Lower leg skin (tissue), 4 donors: ENCODE measurements around the gene GRIN2D. TPM values are rescaled to one million over a fixed set of nuclear protein-coding genes. Genes with fewer than 3 reads are reported as not detected.

Experiments
- DNase-seq, 2 donors: peaks; one replicate each; pipeline ENCODE4 v3.0.0-alpha.2; 2019; ENCODE audit warnings: low spot score in 2 of 2
- H3K4me3 ChIP-seq: fragments of 200-600 bp; sonication (generic); 2 replicates; pipeline ENCODE4 v1.5.1; 2017; ENCODE audit warnings: mild to moderate bottlenecking, low read depth; ENCODE audit not compliant: poor library complexity, severe bottlenecking
- CTCF ChIP-seq, 3 donors: fragments of 450-650 bp; IDR thresholded peaks; one replicate each; pipeline ENCODE4 v1.5.1; 2016; ENCODE audit warnings: antibody characterized with exemption in 3 of 3, mild to moderate bottlenecking in 3 of 3, moderate library complexity in 2 of 3
- POLR2A ChIP-seq, 2 donors: fragments of 450-650 bp; IDR thresholded peaks; one replicate each; pipeline ENCODE4 v1.6.1; 2016 to 2017; ENCODE audit warnings: antibody characterized with exemption in 2 of 2, mild to moderate bottlenecking in 1 of 2, moderate library complexity in 1 of 2
- WGBS, 2 donors: methylation state at CpG; one replicate each; pipeline ENCODE4 v1.1.5; 2018; 5-methylcytosine and 5-hydroxymethylcytosine counted together
- intact Hi-C: fragments of 100-400 bp; cut with DNase I; formaldehyde crosslinking; loops from one replicate; pipeline ENCODE4 v1.15.0; 2023; ENCODE audit warnings: low total_unique reads
- total RNA-seq, 4 donors: library from RNA; depleted of rRNA; stranded (reverse); fragments of >200 nt; gene quantifications; one replicate each; pipeline ENCODE4 v1.1.0, GENCODE V29; 2016

GRIN2D gene
- total RNA-seq, 4 donors from 2014 or later = 0.17 to 0.47 (median 0.42) TPM

- H3K4me3 ChIP-seq = no peak overlapping the region
- intact Hi-C loops = no loop called here
- DNase-seq = peak; percentile 73 to 94
- TF ChIP-seq CTCF (IDR thresholded peaks at IDR 0.05) (no peak), POLR2A (IDR thresholded peaks at IDR 0.05) (no peak)
- 25 to 28% methylated on average over 14 of the region's 14 CpGs for WGBS, 2 donors
Observed at GRCh38 chr19:48415395-48415794, 21.9 kb downstream of the GRIN2D start.

- no peak overlapping the region for H3K4me3 ChIP-seq
- DNase-seq = no peak
- no peak for TF ChIP-seq POLR2A (IDR thresholded peaks at IDR 0.05)
- TF ChIP-seq CTCF (IDR thresholded peaks at IDR 0.05) = no peak
- WGBS, 2 donors = 54 to 60% methylated on average over 30 of the region's 30 CpGs
- intact Hi-C loops = no loop called here
Observed at GRCh38 chr19:48415806-48416221, 22.3 kb downstream of the GRIN2D start.

GRCh38 chr19:48417421-48417820 is 24.0 kb downstream of the GRIN2D start:
- 78 to 86% methylated on average over 7 of the region's 7 CpGs for WGBS, 2 donors
- no peak for DNase-seq
- TF ChIP-seq CTCF (IDR thresholded peaks at IDR 0.05) (no peak), POLR2A (IDR thresholded peaks at IDR 0.05) (no peak)
- intact Hi-C loops = no loop called here
- no peak overlapping the region for H3K4me3 ChIP-seq

- no peak for TF ChIP-seq CTCF (IDR thresholded peaks at IDR 0.05)
- WGBS, 2 donors = 80% methylated on average over 6 of the region's 6 CpGs
- no peak overlapping the region for H3K4me3 ChIP-seq
- intact Hi-C loops = no loop called here
- DNase-seq = no peak
Observed at GRCh38 chr19:48418317-48419064, 25.0 kb downstream of the GRIN2D start.

GRCh38 chr19:48419158-48419920 is 25.9 kb downstream of the GRIN2D start:
- intact Hi-C loops = no loop called here
- WGBS, 2 donors = 72 to 78% methylated on average over 31 of the region's 31 CpGs
- TF ChIP-seq POLR2A (IDR thresholded peaks at IDR 0.05) = no peak
- TF ChIP-seq CTCF (IDR thresholded peaks at IDR 0.05) = no peak
- no peak overlapping the region for H3K4me3 ChIP-seq
- DNase-seq = no peak
